ENCODE measurements around the gene PTPRN. TPM values are rescaled to one million over a fixed set of nuclear protein-coding genes. Genes with fewer than 3 reads are reported as not detected.

The PTPRN gene
- total RNA-seq, 1 donor from 2014 or later = 0.38 TPM

GRCh38 chr2:219248845-219249202 lies 60.4 kb downstream of the PTPRN start:
- H3K27me3 Mint-ChIP-seq (ENCODE audit: low read depth) = peaks cover 37% of the 10 kb centered on the region
- no peak for DNase-seq (ENCODE audit: low spot score in 2 of 2, unreplicated experiment in 2 of 2)
- peaks cover 33% of the 10 kb centered on the region for H3K4me1 Mint-ChIP-seq
- H3K9me3 Mint-ChIP-seq = no peaks in the 10 kb centered on the region
- H3K27ac Mint-ChIP-seq = peak overlapping the region; percentile 36
- TF ChIP-seq, protein P1, sequence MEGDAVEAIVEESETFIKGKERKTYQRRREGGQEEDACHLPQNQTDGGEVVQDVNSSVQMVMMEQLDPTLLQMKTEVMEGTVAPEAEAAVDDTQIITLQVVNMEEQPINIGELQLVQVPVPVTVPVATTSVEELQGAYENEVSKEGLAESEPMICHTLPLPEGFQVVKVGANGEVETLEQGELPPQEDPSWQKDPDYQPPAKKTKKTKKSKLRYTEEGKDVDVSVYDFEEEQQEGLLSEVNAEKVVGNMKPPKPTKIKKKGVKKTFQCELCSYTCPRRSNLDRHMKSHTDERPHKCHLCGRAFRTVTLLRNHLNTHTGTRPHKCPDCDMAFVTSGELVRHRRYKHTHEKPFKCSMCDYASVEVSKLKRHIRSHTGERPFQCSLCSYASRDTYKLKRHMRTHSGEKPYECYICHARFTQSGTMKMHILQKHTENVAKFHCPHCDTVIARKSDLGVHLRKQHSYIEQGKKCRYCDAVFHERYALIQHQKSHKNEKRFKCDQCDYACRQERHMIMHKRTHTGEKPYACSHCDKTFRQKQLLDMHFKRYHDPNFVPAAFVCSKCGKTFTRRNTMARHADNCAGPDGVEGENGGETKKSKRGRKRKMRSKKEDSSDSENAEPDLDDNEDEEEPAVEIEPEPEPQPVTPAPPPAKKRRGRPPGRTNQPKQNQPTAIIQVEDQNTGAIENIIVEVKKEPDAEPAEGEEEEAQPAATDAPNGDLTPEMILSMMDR (IDR thresholded peaks at IDR 0.05; ENCODE audit: unreplicated experiment) = no peak
- no peak overlapping the region for H3K4me3 Mint-ChIP-seq
- H3K36me3 Mint-ChIP-seq = no peaks in the 10 kb centered on the region

- H3K27me3 Mint-ChIP-seq (ENCODE audit: low read depth) = peaks cover 29% of the 10 kb centered on the region
- TF ChIP-seq, protein P1 (IDR thresholded peaks at IDR 0.05; ENCODE audit: unreplicated experiment) = no peak
- peaks cover 28% of the 10 kb centered on the region for H3K4me1 Mint-ChIP-seq
- H3K4me3 Mint-ChIP-seq = no peak overlapping the region
- no peaks in the 10 kb centered on the region for H3K36me3 Mint-ChIP-seq
- DNase-seq (ENCODE audit: low spot score in 2 of 2, unreplicated experiment in 2 of 2) = no peak
- H3K27ac Mint-ChIP-seq = no peak overlapping the region
- no peaks in the 10 kb centered on the region for H3K9me3 Mint-ChIP-seq
Observed at GRCh38 chr2:219247678-219248642, 61.2 kb downstream of the PTPRN start.

- Mint-ChIP-seq H3K36me3 (no peaks in the 10 kb centered on the region), H3K4me3 (peak overlapping the region; percentile 91), H3K27me3 (ENCODE audit: low read depth) (peaks cover 15% of the 10 kb centered on the region), H3K4me1 (peaks cover 23% of the 10 kb centered on the region), H3K27ac (no peak overlapping the region), H3K9me3 (no peaks in the 10 kb centered on the region)
- DNase-seq (ENCODE audit: low spot score in 2 of 2, unreplicated experiment in 2 of 2) = no peak
- TF ChIP-seq, protein P1 (IDR thresholded peaks at IDR 0.05; ENCODE audit: unreplicated experiment) = no peak
Observed at GRCh38 chr2:219246559-219246958, 62.6 kb downstream of the PTPRN start.

DNA sequence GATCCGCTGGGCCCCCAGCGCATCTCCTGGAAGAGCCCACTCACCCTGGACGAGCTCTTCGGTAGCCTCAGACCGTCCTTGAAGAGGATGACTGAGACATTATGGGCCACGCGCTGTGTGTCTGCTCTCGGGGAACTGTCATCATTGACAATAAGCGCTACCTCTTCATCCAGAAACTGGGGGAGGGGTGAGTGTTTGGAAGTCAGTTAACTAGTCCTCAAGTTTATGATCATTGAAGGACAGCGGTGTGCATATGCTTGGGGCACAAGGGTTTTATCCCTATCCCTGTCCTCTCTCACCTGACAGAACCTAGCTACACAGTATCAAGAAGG lies 63.3 kb downstream of the PTPRN start:
- peak overlapping the region; percentile 91 for H3K4me3 Mint-ChIP-seq
- H3K4me1 Mint-ChIP-seq = peaks cover 23% of the 10 kb centered on the region
- H3K36me3 Mint-ChIP-seq = no peaks in the 10 kb centered on the region
- H3K9me3 Mint-ChIP-seq = no peaks in the 10 kb centered on the region
- TF ChIP-seq, protein P1 (IDR thresholded peaks at IDR 0.05; ENCODE audit: unreplicated experiment) = no peak
- H3K27me3 Mint-ChIP-seq (ENCODE audit: low read depth) = peaks cover 8% of the 10 kb centered on the region
- H3K27ac Mint-ChIP-seq = peak overlapping the region; percentile 97
- no peak for DNase-seq (ENCODE audit: low spot score in 2 of 2, unreplicated experiment in 2 of 2)

DNA sequence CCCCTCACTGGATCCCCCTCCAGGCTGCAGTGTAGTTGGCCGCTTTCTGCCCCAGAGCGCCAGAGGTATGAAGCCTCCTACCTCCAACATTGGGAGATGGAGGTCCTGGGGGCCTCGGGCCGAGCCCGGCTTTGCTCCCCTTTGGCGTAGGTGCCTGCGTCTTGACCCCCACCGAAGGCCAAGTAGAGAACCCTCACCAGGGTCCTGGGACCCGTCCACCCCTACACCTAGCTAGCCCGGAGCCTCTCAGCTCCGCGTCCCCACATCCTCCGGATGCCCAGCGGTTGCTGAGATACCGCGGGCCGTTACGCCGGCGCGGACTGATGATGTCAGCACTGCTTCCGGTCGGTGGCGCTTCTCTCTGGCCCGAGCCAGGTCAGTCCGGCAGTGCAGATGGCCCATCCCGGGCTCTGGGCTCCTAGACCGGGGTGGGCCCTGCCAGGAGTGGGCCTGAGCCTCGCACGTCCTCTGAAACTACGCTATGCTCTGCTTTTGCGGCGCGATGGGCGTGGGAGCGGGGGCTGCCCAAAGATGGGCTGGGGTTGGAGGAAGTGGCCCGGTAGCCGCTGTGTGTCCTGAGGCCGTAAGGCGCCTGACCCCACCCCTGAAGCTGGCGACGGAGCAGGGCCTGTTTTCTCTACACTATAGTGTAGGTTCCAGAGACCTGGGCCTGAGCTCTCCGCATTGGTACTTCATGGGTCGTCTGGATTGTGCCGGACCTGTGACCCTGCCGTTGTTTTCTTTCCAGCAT lies 63.9 kb downstream of the PTPRN start, which contains the start of the genes GLB1L and STK16:
Gene GLB1L (minus strand): TSS at position 297 of the 751 bp plus-strand sequence. CDS start 1,871 bp downstream, outside the sequence.
Gene STK16 (plus strand): TSS at position 332 of the 751 bp plus-strand sequence. CDS start 521 bp downstream, outside the sequence.
- peak; percentile 87 to 94 for DNase-seq (ENCODE audit: low spot score in 2 of 2, unreplicated experiment in 2 of 2)
- Mint-ChIP-seq H3K36me3 (no peaks in the 10 kb centered on the region), H3K27me3 (ENCODE audit: low read depth) (peaks cover 4% of the 10 kb centered on the region), H3K4me1 (peaks cover 23% of the 10 kb centered on the region), H3K9me3 (no peaks in the 10 kb centered on the region), H3K4me3 (peak within 1 kb of the TSS; percentile 91), H3K27ac (peak within 1 kb of the TSS; percentile 97)
- TF ChIP-seq, protein P1 (IDR thresholded peaks at IDR 0.05; ENCODE audit: unreplicated experiment) = no peak
